ENCODE measurements around the gene CYP2W1. TPM values are rescaled to one million over a fixed set of nuclear protein-coding genes. Genes with fewer than 3 reads are reported as not detected.

Gene CYP2W1
- total RNA-seq, 1 experiment from 2014 or later = not detected

DNA sequence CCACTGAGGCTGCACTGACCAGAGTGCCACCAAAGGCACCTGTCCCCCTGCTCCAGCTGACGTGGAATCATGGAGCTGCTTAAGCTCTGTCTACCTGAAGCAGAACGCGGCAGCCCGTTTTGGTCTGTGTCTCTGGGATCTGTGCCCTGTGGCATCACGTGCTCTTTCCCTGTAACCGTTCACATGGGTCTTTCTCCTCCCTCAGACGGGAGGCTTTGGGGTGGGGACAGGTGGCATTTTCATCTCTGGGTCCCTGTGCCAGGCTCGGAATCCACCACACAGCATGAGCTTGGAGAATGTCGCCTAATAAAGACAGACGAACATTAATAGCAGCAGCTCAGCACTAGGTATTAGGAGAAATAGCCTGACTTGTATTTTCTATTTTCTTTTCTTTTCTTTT, 26.9 kb upstream of the CYP2W1 start:
- H3K27me3 Mint-ChIP-seq (ENCODE audit: low read depth) = peaks cover 17% of the 10 kb centered on the region
- DNase-seq (ENCODE audit: low spot score) = peak; percentile 7
- H3K27ac Mint-ChIP-seq = no peak overlapping the region
- CTCF ChIA-PET = interaction anchor here (0.6 to 1.5 kb wide), 4 partner anchors 10 to 173 kb away, joined by 3 to 5 read pairs (median 4); no protein-coding TSS in a partner anchor
- no peak for ATAC-seq
- H3K4me3 Mint-ChIP-seq = peak overlapping the region; percentile 43
- TF ChIP-seq, protein P1, sequence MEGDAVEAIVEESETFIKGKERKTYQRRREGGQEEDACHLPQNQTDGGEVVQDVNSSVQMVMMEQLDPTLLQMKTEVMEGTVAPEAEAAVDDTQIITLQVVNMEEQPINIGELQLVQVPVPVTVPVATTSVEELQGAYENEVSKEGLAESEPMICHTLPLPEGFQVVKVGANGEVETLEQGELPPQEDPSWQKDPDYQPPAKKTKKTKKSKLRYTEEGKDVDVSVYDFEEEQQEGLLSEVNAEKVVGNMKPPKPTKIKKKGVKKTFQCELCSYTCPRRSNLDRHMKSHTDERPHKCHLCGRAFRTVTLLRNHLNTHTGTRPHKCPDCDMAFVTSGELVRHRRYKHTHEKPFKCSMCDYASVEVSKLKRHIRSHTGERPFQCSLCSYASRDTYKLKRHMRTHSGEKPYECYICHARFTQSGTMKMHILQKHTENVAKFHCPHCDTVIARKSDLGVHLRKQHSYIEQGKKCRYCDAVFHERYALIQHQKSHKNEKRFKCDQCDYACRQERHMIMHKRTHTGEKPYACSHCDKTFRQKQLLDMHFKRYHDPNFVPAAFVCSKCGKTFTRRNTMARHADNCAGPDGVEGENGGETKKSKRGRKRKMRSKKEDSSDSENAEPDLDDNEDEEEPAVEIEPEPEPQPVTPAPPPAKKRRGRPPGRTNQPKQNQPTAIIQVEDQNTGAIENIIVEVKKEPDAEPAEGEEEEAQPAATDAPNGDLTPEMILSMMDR (IDR thresholded peaks at IDR 0.05) = no peak
- TF ChIP-seq KAT7 (CRISPR knock-in tag; IDR thresholded peaks at IDR 0.05; ENCODE audit: borderline replicate concordance) (no peak), ATF1 (CRISPR knock-in tag; IDR thresholded peaks at IDR 0.05) (no peak), RELA (CRISPR knock-in tag; IDR thresholded peaks at IDR 0.05; ENCODE audit: borderline replicate concordance) (no peak), RORB (CRISPR knock-in tag; IDR thresholded peaks at IDR 0.05) (no peak)
- no peaks in the 10 kb centered on the region for H3K4me1 Mint-ChIP-seq
- no peaks in the 10 kb centered on the region for H3K36me3 Mint-ChIP-seq
- no peaks in the 10 kb centered on the region for H3K9me3 Mint-ChIP-seq
- POLR2A ChIA-PET = interaction anchor here (1.0 kb wide), 1 partner anchor 110 kb away, joined by 3 read pairs; no protein-coding TSS in a partner anchor

DNA sequence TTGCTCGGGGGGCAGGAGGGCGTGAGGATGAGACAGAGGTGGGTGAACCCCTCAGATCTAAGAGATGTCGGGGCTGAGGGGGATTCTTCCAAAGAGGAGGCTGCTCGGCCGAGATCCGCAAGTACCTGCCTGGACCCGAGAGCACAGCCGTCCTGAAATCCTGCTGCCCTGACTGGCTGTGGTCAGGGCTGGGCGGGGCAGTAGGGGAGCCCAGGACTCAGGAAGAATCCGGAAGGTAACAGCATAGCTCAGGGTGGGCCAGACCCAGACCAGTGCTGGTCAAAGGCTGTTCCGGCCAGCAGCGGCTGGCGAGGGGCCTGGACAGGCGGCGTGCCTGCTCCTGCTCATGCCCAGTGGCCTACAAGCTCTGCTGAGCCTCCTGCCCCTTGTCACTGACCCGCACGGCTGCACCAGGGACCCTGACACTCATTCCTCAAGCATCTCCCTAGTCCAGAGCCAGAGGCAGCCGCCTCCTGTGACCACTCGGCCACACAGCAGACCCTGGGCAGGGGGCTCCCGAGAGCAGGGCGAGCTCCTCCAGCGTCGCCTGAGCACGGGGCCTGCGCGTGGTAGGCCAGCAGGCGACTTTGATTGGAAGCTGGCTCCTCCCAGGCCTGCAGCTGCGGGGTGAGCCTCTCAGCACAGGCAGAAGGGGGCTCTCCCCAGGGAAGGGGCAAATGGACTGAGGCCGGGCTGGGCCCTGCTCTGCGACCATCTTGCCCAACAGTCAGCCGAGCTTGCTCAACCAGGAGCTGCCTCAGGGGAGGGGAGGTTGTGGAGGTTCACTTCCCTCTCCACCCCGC, 25.4 kb upstream of the CYP2W1 start:
- POLR2A ChIA-PET = no interaction called here
- peak; percentile 42 for DNase-seq (ENCODE audit: low spot score)
- H3K36me3 Mint-ChIP-seq = no peaks in the 10 kb centered on the region

DNA sequence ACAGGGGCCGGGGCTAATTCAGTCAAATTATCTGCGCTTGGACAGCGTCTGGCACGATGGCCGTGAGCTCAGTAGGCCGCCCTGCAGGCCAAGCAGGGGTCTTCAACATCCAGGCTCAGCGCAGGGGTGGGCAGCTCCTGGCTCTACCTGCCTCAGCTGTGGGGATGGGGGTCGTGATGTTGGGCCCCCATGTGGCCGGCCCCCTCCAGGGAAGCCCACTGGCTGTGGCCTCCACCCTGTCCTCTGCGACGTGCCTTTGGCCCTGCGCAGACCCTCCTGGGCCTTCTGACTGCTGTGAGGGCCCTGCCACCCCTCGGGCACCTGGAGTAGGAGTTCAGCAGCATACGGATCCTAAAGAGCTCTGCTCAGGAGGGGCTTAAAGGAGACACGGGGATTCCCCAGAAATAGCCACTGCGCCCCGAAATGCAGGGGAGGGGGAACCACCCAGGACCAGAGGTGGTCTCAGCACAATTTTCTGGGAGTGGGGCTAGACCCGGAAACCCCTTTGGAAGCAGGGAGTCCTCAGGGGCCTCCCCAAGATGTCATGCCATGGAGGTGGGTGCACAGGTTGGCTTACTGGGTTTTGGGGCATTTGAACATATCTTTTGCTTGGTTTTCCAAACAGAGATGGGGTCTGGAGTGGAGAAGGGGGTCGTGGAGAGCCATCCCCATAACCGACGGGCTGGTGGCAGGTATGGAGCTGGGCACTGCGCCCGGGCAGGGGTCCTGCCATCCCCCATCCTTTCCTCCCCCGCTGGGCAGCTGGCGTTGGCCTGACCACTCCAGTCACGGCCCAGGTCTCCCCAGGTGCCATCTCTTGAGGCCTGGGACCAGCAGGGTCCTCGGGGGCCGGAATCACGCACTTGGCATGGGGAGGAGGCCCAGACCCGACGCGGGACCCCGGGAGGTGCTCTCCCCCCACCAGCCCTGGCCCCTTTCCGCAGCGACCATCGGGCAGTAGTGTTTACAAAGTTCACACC, 24.5 kb upstream of the CYP2W1 start:
- no peaks in the 10 kb centered on the region for H3K36me3 Mint-ChIP-seq
- H3K27ac Mint-ChIP-seq = no peak overlapping the region
- CTCF ChIA-PET = interaction anchor here (0.5 to 2.4 kb wide), 22 partner anchors 9 to 225 kb away, joined by 3 to 13 read pairs (median 4); partner anchors contain the start of genes COX19, GET4 and SUN1
- peaks cover 1% of the 10 kb centered on the region; the same call in 1 of the 2 replicates for H3K4me1 Mint-ChIP-seq
- ATAC-seq (peak; percentile 13), DNase-seq (ENCODE audit: low spot score) (no peak)
- no peak overlapping the region for H3K4me3 Mint-ChIP-seq
- no peaks in the 10 kb centered on the region for H3K9me3 Mint-ChIP-seq
- H3K27me3 Mint-ChIP-seq (ENCODE audit: low read depth) = peaks cover 12% of the 10 kb centered on the region
- POLR2A ChIA-PET = no interaction called here
- TF ChIP-seq, protein P2, sequence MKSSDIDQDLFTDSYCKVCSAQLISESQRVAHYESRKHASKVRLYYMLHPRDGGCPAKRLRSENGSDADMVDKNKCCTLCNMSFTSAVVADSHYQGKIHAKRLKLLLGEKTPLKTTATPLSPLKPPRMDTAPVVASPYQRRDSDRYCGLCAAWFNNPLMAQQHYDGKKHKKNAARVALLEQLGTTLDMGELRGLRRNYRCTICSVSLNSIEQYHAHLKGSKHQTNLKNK (CRISPR knock-in tag; IDR thresholded peaks at IDR 0.05) = no peak
- TF ChIP-seq, protein P3, sequence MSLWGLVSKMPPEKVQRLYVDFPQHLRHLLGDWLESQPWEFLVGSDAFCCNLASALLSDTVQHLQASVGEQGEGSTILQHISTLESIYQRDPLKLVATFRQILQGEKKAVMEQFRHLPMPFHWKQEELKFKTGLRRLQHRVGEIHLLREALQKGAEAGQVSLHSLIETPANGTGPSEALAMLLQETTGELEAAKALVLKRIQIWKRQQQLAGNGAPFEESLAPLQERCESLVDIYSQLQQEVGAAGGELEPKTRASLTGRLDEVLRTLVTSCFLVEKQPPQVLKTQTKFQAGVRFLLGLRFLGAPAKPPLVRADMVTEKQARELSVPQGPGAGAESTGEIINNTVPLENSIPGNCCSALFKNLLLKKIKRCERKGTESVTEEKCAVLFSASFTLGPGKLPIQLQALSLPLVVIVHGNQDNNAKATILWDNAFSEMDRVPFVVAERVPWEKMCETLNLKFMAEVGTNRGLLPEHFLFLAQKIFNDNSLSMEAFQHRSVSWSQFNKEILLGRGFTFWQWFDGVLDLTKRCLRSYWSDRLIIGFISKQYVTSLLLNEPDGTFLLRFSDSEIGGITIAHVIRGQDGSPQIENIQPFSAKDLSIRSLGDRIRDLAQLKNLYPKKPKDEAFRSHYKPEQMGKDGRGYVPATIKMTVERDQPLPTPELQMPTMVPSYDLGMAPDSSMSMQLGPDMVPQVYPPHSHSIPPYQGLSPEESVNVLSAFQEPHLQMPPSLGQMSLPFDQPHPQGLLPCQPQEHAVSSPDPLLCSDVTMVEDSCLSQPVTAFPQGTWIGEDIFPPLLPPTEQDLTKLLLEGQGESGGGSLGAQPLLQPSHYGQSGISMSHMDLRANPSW (CRISPR knock-in tag; conservative IDR thresholded peaks at IDR 0.05; ENCODE audit: low read depth) = no peak
- TF ChIP-seq GRHL2 (CRISPR knock-in tag; IDR thresholded peaks at IDR 0.05; ENCODE audit: insufficient replicate concordance, severe bottlenecking) = no peak
- TF ChIP-seq, protein P4, sequence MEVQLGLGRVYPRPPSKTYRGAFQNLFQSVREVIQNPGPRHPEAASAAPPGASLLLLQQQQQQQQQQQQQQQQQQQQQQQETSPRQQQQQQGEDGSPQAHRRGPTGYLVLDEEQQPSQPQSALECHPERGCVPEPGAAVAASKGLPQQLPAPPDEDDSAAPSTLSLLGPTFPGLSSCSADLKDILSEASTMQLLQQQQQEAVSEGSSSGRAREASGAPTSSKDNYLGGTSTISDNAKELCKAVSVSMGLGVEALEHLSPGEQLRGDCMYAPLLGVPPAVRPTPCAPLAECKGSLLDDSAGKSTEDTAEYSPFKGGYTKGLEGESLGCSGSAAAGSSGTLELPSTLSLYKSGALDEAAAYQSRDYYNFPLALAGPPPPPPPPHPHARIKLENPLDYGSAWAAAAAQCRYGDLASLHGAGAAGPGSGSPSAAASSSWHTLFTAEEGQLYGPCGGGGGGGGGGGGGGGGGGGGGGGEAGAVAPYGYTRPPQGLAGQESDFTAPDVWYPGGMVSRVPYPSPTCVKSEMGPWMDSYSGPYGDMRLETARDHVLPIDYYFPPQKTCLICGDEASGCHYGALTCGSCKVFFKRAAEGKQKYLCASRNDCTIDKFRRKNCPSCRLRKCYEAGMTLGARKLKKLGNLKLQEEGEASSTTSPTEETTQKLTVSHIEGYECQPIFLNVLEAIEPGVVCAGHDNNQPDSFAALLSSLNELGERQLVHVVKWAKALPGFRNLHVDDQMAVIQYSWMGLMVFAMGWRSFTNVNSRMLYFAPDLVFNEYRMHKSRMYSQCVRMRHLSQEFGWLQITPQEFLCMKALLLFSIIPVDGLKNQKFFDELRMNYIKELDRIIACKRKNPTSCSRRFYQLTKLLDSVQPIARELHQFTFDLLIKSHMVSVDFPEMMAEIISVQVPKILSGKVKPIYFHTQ (CRISPR knock-in tag; IDR thresholded peaks at IDR 0.05) = no peak
- TF ChIP-seq KAT7 (CRISPR knock-in tag; IDR thresholded peaks at IDR 0.05; ENCODE audit: borderline replicate concordance) = no peak
- no peak for TF ChIP-seq SMAD3 (CRISPR knock-in tag; IDR thresholded peaks at IDR 0.05; ENCODE audit: borderline replicate concordance)
- TF ChIP-seq, protein P5, sequence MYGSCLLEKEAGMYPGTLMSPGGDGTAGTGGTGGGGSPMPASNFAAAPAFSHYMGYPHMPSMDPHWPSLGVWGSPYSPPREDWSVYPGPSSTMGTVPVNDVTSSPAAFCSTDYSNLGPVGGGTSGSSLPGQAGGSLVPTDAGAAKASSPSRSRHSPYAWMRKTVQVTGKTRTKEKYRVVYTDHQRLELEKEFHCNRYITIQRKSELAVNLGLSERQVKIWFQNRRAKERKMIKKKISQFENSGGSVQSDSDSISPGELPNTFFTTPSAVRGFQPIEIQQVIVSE (CRISPR knock-in tag; IDR thresholded peaks at IDR 0.05; ENCODE audit: borderline replicate concordance) = no peak
- TF ChIP-seq MXD4 (CRISPR knock-in tag; IDR thresholded peaks at IDR 0.05; ENCODE audit: borderline replicate concordance) = no peak

More for the DNA sequence above, 25.4 kb upstream of the CYP2W1 start:
- H3K4me3 Mint-ChIP-seq = no peak overlapping the region
- no peaks in the 10 kb centered on the region for H3K9me3 Mint-ChIP-seq
- TF ChIP-seq NFYB (CRISPR knock-in tag; conservative IDR thresholded peaks at IDR 0.05; ENCODE audit: low read depth) = no peak
- TF ChIP-seq GABPB1 (CRISPR knock-in tag; IDR thresholded peaks at IDR 0.05) = peak; percentile 64
- TF ChIP-seq, protein P6, sequence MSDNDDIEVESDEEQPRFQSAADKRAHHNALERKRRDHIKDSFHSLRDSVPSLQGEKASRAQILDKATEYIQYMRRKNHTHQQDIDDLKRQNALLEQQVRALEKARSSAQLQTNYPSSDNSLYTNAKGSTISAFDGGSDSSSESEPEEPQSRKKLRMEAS (CRISPR knock-in tag; IDR thresholded peaks at IDR 0.05) = 0 out of 2 replicates have a peak, but pooled peaks have one; percentile 51
- TF ChIP-seq SP1 (CRISPR knock-in tag; conservative IDR thresholded peaks at IDR 0.05) = 0 out of 2 replicates have a peak, but pooled peaks have one; percentile 25
- TF ChIP-seq NR2C2 (CRISPR knock-in tag; IDR thresholded peaks at IDR 0.05) = no peak
- CTCF ChIA-PET = interaction anchor here (0.6 to 2.4 kb wide), 23 partner anchors 10 to 226 kb away, joined by 3 to 13 read pairs (median 4); partner anchors contain the start of genes COX19, GET4, GPR146 and SUN1
- no peak overlapping the region for H3K27ac Mint-ChIP-seq
- peaks cover 12% of the 10 kb centered on the region for H3K27me3 Mint-ChIP-seq (ENCODE audit: low read depth)
- no peaks in the 10 kb centered on the region for H3K4me1 Mint-ChIP-seq
- peak; percentile 32 for ATAC-seq
